HepG2 (cell line): ENCODE data around the gene TNFRSF18. TPM values are rescaled to one million over a fixed set of nuclear protein-coding genes. Genes with fewer than 3 reads are reported as not detected.

ENCODE experiments used
- ATAC-seq: fragments of 200-7000 bp; cut with Tn5 transposase; 3 replicates; pipeline ENCODE4 v1.9.1; 2020; ENCODE audit warnings: mild to moderate bottlenecking, moderate library complexity
- BruUV-seq: library from RNA; stranded (reverse); fragments of 400-500 nt; replicated peaks from 2 replicates; lab custom pipeline; 2021; lab: Mats Ljungman, UMichigan
- CTCF ChIA-PET: fragments of 300-600 bp; formaldehyde crosslinking; extraction: SDS; loops from one replicate; lab custom pipeline; 2021; ENCODE audit warnings: low total read pairs, inconsistent platforms, low intra/inter-chr PET ratio; lab: Yijun Ruan, JAX
- POLR2A ChIA-PET: fragments of 350-600 bp; sonication (Branson Sonifier 250); formaldehyde crosslinking; loops from one replicate; lab custom pipeline; 2020; ENCODE audit warnings: antibody characterized with exemption, inconsistent platforms; lab: Yijun Ruan, JAX
- DNase-seq: peaks from one replicate; pipeline ENCODE4 v3.0.0-alpha.2; 2015; ENCODE audit warnings: low spot score
- FAIRE-seq: peaks from 3 replicates; lab custom pipeline; 2011; peaks lifted over from hg19 to GRCh38; lab: Jason Lieb, UNC
- H2AFZ ChIP-seq: one replicate; pipeline ENCODE4 v1.6.1; 2011; ENCODE audit warnings: low read length, inconsistent platforms
- H3K27ac ChIP-seq: fragments of 300-600 bp; 3 replicates; pipeline ENCODE4 v1.8.0; 2011; ENCODE audit warnings: mixed run types, mild to moderate bottlenecking, mixed read lengths, low read length, inconsistent platforms; ENCODE audit not compliant: insufficient read depth; ENCODE audit errors: extremely low read length
- H3K27me3 ChIP-seq, 2 experiments: fragments of 200-600 bp in 1 of 2; 2 replicates in 1 of 2; 3 replicates in 1 of 2; pipeline versions ENCODE4 v1.6.0 to v1.8.0; 2011; ENCODE audit warnings: low read length in 2 of 2, mild to moderate bottlenecking in 2 of 2, moderate library complexity in 2 of 2, inconsistent platforms in 1 of 2; ENCODE audit not compliant: insufficient read depth in 2 of 2, control insufficient read depth in 1 of 2
- H3K36me3 ChIP-seq, 2 experiments: fragments of 200-600 bp in 1 of 2; replicated peaks in 1 of 2; 2 replicates in 1 of 2; 3 replicates in 1 of 2; pipeline versions ENCODE4 v1.5.1 to v1.8.0; 2011; ENCODE audit warnings: low read length in 2 of 2, inconsistent platforms in 1 of 2; ENCODE audit not compliant: insufficient read depth in 2 of 2, control insufficient read depth in 1 of 2
- H3K4me1 ChIP-seq: 2 replicates; pipeline ENCODE4 v1.5.1; 2012; ENCODE audit warnings: low read length, inconsistent platforms; ENCODE audit not compliant: insufficient read depth
- H3K4me2 ChIP-seq: 2 replicates; pipeline ENCODE4 v1.6.0; 2011; ENCODE audit warnings: low read depth, low read length, inconsistent platforms
- H3K4me3 ChIP-seq, 3 experiments: fragments of 200-600 bp in 1 of 3; sonication (generic), shearing (Covaris generic) in 1 of 3; replicated peaks in 1 of 3; 2 replicates each; pipeline ENCODE4 v1.5.1; 2011 to 2016; ENCODE audit warnings: low read length in 3 of 3, inconsistent platforms in 2 of 3, low read depth in 2 of 3, mild to moderate bottlenecking in 2 of 3, control low read depth in 1 of 3, mixed read lengths in 1 of 3; ENCODE audit not compliant: insufficient read depth in 1 of 3
- H3K79me2 ChIP-seq: one replicate; pipeline ENCODE4 v1.6.1; 2011; ENCODE audit warnings: low read length, inconsistent platforms; ENCODE audit not compliant: insufficient read depth
- H3K9ac ChIP-seq: 2 replicates; pipeline ENCODE4 v1.6.0; 2011; ENCODE audit warnings: mild to moderate bottlenecking, low read depth, low read length, inconsistent platforms; ENCODE audit not compliant: insufficient read depth
- H3K9me3 ChIP-seq: 2 replicates; pipeline ENCODE4 v1.5.1; 2012; ENCODE audit warnings: mild to moderate bottlenecking, low read length
- H4K20me1 ChIP-seq: 2 replicates; pipeline ENCODE4 v1.6.0; 2011; ENCODE audit warnings: inconsistent platforms, mild to moderate bottlenecking, low read length, moderate library complexity; ENCODE audit not compliant: insufficient read depth
- ARNT ChIP-seq: fragments of 450-650 bp; IDR thresholded peaks from 2 replicates; pipeline ENCODE4 v1.6.1; 2017
- DR1 ChIP-seq: sonication (generic); formaldehyde crosslinking; IDR thresholded peaks from 2 replicates; pipeline ENCODE4 v1.8.0; 2021; ENCODE audit warnings: mild to moderate bottlenecking, missing genetic modification reagents, inconsistent platforms
- FOXJ3 ChIP-seq: sonication (generic); formaldehyde crosslinking; IDR thresholded peaks from 2 replicates; pipeline ENCODE4 v1.4.0; 2020; ENCODE audit warnings: missing genetic modification reagents, mild to moderate bottlenecking, borderline replicate concordance
- FOXO1 ChIP-seq: sonication (generic); formaldehyde crosslinking; IDR thresholded peaks from 2 replicates; pipeline ENCODE4 v1.4.0; 2020; ENCODE audit warnings: missing genetic modification reagents
- JUNB ChIP-seq: sonication (generic); formaldehyde crosslinking; IDR thresholded peaks from 2 replicates; pipeline ENCODE4 v1.8.0; 2022; ENCODE audit warnings: missing genetic modification reagents, mild to moderate bottlenecking, borderline replicate concordance
- KLF15 ChIP-seq: sonication (generic); formaldehyde crosslinking; IDR thresholded peaks from 2 replicates; pipeline ENCODE4 v1.8.1; 2023; ENCODE audit warnings: borderline replicate concordance, mild to moderate bottlenecking, inconsistent platforms, missing genetic modification reagents, mixed read lengths
- KMT2A ChIP-seq: sonication (generic); formaldehyde crosslinking; IDR thresholded peaks from 2 replicates; pipeline ENCODE4 v1.4.0; 2020; ENCODE audit warnings: missing genetic modification reagents
- MIER2 ChIP-seq: IDR thresholded peaks from 2 replicates; pipeline ENCODE4 v1.6.1; 2016; ENCODE audit warnings: missing biosample characterization, missing genetic modification reagents
- MXD4 ChIP-seq: IDR thresholded peaks from 2 replicates; pipeline ENCODE4 v1.6.1; 2016; ENCODE audit warnings: mild to moderate bottlenecking, missing biosample characterization, missing genetic modification reagents
- MZF1 ChIP-seq: sonication (generic); formaldehyde crosslinking; IDR thresholded peaks from 2 replicates; pipeline ENCODE4 v1.8.1; 2023; ENCODE audit warnings: mild to moderate bottlenecking, missing genetic modification reagents, borderline replicate concordance
- NFIB ChIP-seq: sonication (generic); formaldehyde crosslinking; IDR thresholded peaks from 2 replicates; pipeline ENCODE4 v1.9.0; 2021; ENCODE audit warnings: missing genetic modification reagents, mild to moderate bottlenecking, borderline replicate concordance
- RBFOX2 ChIP-seq: fragments of 200-400 bp; formaldehyde crosslinking; IDR thresholded peaks from 2 replicates; pipeline ENCODE4 v1.6.1; 2017; ENCODE audit warnings: low read depth, mild to moderate bottlenecking, low read length
- SKI ChIP-seq: fragments of 450-650 bp; IDR thresholded peaks from one replicate; pipeline ENCODE4 v1.6.1; 2018; ENCODE audit warnings: mild to moderate bottlenecking; ENCODE audit not compliant: partially characterized antibody
- TARDBP ChIP-seq: sonication (generic); formaldehyde crosslinking; IDR thresholded peaks from 2 replicates; pipeline ENCODE4 v1.8.0; 2022; ENCODE audit warnings: mild to moderate bottlenecking, missing genetic modification reagents
- ZBTB38 ChIP-seq: sonication (generic); formaldehyde crosslinking; IDR thresholded peaks from 2 replicates; pipeline ENCODE4 v1.5.1; 2020; ENCODE audit warnings: mild to moderate bottlenecking, missing genetic modification reagents
- ZNF615 ChIP-seq: sonication (generic); formaldehyde crosslinking; IDR thresholded peaks from 2 replicates; pipeline ENCODE4 v1.5.0; 2020; ENCODE audit warnings: mild to moderate bottlenecking, missing genetic modification reagents, borderline replicate concordance
- ZNF674 ChIP-seq: sonication (generic); formaldehyde crosslinking; IDR thresholded peaks from 2 replicates; pipeline ENCODE4 v1.5.0; 2020; ENCODE audit warnings: low read depth, mild to moderate bottlenecking, missing genetic modification reagents
- ZNF713 ChIP-seq: sonication (generic); formaldehyde crosslinking; IDR thresholded peaks from 2 replicates; pipeline ENCODE4 v1.4.0; 2020; ENCODE audit warnings: mild to moderate bottlenecking, missing genetic modification reagents
- ZNF891 ChIP-seq: sonication (generic); formaldehyde crosslinking; IDR thresholded peaks from 2 replicates; pipeline ENCODE4 v1.5.0; 2020; ENCODE audit warnings: mild to moderate bottlenecking, missing genetic modification reagents
- ZSCAN31 ChIP-seq: sonication (generic); formaldehyde crosslinking; IDR thresholded peaks from 2 replicates; pipeline ENCODE4 v1.5.0; 2020; ENCODE audit warnings: low read depth, mild to moderate bottlenecking, missing genetic modification reagents
- WGBS: methylation state at CpG from one replicate; pipeline ENCODE4 v1.1.6; 2017; ENCODE audit warnings: low lambda C conversion rate; 5-methylcytosine and 5-hydroxymethylcytosine counted together
- in situ Hi-C: cut with HindIII; loops from 2 replicates; pipeline ENCODE4 v1.10.0; 2017; ENCODE audit warnings: low pct_unique_long_range_greater_than_20kb; ENCODE audit not compliant: extremely low pct_ligation_motif_present
- intact Hi-C: fragments of 100-400 bp; cut with micrococcal nuclease; formaldehyde crosslinking; loops from one replicate; pipeline ENCODE4 v1.10.0; 2022; ENCODE audit not compliant: unreplicated experiment
- polyA plus RNA-seq, 8 experiments: library from polyadenylated mRNA; depleted of rRNA in 3 of 8; stranded (reverse) in 7 of 8; unstranded in 1 of 8; fragments of >200 nt; fragmentation: Illumina TruSeq in 4 of 8; extraction: Trizol in 4 of 8; gene quantifications; 2 replicates each; pipeline versions ENCODE4 v1.2.1 to v1.2.3, GENCODE V29; 2011 to 2016; ENCODE audit warnings: low read depth in 4 of 8, missing spikeins in 1 of 8, mixed read lengths in 1 of 8; ENCODE audit not compliant: insufficient read depth in 1 of 8
- total RNA-seq, 5 experiments: library from RNA; depleted of rRNA; stranded (reverse); fragments of >200 nt; fragmentation: Illumina TruSeq; extraction: Trizol; gene quantifications; 2 replicates each; pipeline ENCODE4 v1.2.3, GENCODE V29; 2016; ENCODE audit warnings: low read depth in 1 of 5
- TF ChIP-seq, protein P1 (sequence below): sonication (generic); formaldehyde crosslinking; IDR thresholded peaks from 2 replicates; pipeline ENCODE4 v1.4.0; 2020; ENCODE audit warnings: mild to moderate bottlenecking, missing genetic modification reagents
- TF ChIP-seq, protein P2 (sequence below): sonication (generic); formaldehyde crosslinking; IDR thresholded peaks from 2 replicates; pipeline ENCODE4 v1.5.1; 2020; ENCODE audit warnings: missing genetic modification reagents, mild to moderate bottlenecking, borderline replicate concordance
- TF ChIP-seq, protein P3 (sequence below): sonication (generic); formaldehyde crosslinking; IDR thresholded peaks from 2 replicates; pipeline ENCODE4 v1.5.0; 2020; ENCODE audit warnings: missing genetic modification reagents, mild to moderate bottlenecking, borderline replicate concordance

The TNFRSF18 gene
- total and polyA plus RNA-seq, 2 of the 13 experiments (the other 11 are each of a cell fraction or from before 2014, with no cell fraction given) = not detected

DNA sequence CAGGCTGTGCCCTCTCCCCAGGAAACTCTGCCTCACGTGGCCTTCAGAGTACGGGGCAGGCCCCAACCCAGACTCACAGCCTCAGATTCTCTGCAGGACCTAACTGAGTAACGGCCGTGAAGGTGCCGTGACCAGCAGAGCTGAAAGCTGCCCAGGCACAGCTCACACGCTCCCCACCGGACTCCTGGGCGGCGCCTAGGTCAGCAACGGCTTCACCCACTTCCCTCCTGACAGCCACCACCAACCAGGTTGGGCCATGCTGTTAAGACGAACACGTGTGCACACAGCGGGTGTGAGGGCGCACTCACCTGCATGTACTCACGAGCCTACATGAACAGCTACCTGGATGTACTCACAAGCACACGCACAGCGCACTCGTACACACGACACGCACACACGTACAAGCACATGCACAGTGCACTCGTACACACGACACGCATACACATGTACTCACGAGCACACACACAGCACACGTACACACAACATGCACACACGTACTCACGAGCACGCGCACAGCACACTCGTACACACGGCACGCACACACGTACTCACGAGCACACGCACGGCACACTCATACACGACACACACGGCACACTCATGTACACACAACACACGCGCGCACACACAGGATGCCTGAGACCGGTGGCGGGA, 16.3 kb upstream of the TNFRSF18 start:
- H3K79me2 ChIP-seq = peaks cover 16% of the 10 kb centered on the region
- FAIRE-seq = no peak
- H3K9ac ChIP-seq = no peak overlapping the region
- in situ Hi-C loops = no loop called here
- no peak for DNase-seq
- no peaks in the 10 kb centered on the region for H3K27me3 ChIP-seq
- no peak overlapping the region for H3K4me2 ChIP-seq
- TF ChIP-seq TARDBP (CRISPR knock-in tag) (0 out of 2 replicates have a peak, but pooled peaks have one; percentile 22), FOXO1 (CRISPR knock-in tag) (no peak), ZNF615 (CRISPR knock-in tag) (no peak), JUNB (CRISPR knock-in tag) (no peak), KMT2A (CRISPR knock-in tag) (no peak), ZSCAN31 (CRISPR knock-in tag) (no peak), NFIB (CRISPR knock-in tag) (no peak), ZNF713 (CRISPR knock-in tag) (no peak), ZBTB38 (peak; percentile 72), MIER2 (CRISPR knock-in tag) (no peak), DR1 (CRISPR knock-in tag) (no peak), FOXJ3 (CRISPR knock-in tag) (no peak), RBFOX2 (0 out of 2 replicates have a peak, but pooled peaks have one; percentile 33), MXD4 (no peak), ZNF674 (CRISPR knock-in tag) (no peak), ZNF891 (CRISPR knock-in tag) (no peak), SKI (no peak), KLF15 (CRISPR knock-in tag) (no peak), ARNT (no peak), MZF1 (CRISPR knock-in tag) (no peak)
- TF ChIP-seq, protein P1, sequence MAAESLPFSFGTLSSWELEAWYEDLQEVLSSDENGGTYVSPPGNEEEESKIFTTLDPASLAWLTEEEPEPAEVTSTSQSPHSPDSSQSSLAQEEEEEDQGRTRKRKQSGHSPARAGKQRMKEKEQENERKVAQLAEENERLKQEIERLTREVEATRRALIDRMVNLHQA (CRISPR knock-in tag) = no peak
- TF ChIP-seq, protein P2, sequence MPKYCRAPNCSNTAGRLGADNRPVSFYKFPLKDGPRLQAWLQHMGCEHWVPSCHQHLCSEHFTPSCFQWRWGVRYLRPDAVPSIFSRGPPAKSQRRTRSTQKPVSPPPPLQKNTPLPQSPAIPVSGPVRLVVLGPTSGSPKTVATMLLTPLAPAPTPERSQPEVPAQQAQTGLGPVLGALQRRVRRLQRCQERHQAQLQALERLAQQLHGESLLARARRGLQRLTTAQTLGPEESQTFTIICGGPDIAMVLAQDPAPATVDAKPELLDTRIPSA (CRISPR knock-in tag) = no peak
- TF ChIP-seq, protein P3, sequence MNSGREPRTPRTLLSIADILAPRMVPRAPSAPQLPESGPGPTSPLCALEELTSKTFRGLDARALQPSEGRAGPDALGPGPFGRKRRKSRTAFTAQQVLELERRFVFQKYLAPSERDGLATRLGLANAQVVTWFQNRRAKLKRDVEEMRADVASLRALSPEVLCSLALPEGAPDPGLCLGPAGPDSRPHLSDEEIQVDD = 0 out of 2 replicates have a peak, but pooled peaks have one; percentile 19
- no peak for ATAC-seq
- H4K20me1 ChIP-seq = 0 out of 2 replicates have a peak, but pooled peaks cover 7% of the 10 kb centered on the region
- H2AFZ ChIP-seq = no peak overlapping the region
- POLR2A ChIA-PET = no interaction called here
- no peaks in the 10 kb centered on the region for H3K4me1 ChIP-seq
- WGBS = 97% methylated on average over 40 of the region's 44 CpGs
- H3K36me3 ChIP-seq = peaks cover 37 to 73% of the 10 kb centered on the region in 2 experiments
- BruUV-seq = no TSS peak
- intact Hi-C loops = no loop called here
- H3K4me3 ChIP-seq = no peak overlapping the region
- no peaks in the 10 kb centered on the region for H3K9me3 ChIP-seq
- H3K27ac ChIP-seq = no peak overlapping the region
- CTCF ChIA-PET = no interaction called here
